Activated T-cell treated with anti-CD3 and anti-CD28 coated beads, Interleukin-2, amount 50 U/mL, for 72 hours (primary cell): ENCODE data around the gene IL31RA. TPM values are rescaled to one million over a fixed set of nuclear protein-coding genes. Genes with fewer than 3 reads are reported as not detected.

ENCODE experiments used
- ATAC-seq, 2 donors: fragments of 150-1000 bp; cut with Tn5 transposase; replicated peaks in 1 of 2; 2 replicates each; pipeline ENCODE4 v1.10.0; 2021; ENCODE audit warnings: moderate library complexity in 2 of 2, mild to moderate bottlenecking in 1 of 2
- DNase-seq, 2 donors: peaks; one replicate each; pipeline ENCODE4 v3.0.0; 2021 to 2022; ENCODE audit warnings: mixed read lengths in 1 of 2
- H3K27ac Mint-ChIP-seq: one replicate; pipeline ENCODE4 v1.8.0; 2022; ENCODE audit warnings: mild to moderate bottlenecking, moderate library complexity, mixed read lengths
- H3K27me3 Mint-ChIP-seq: one replicate; pipeline ENCODE4 v1.8.0; 2022; ENCODE audit warnings: low read depth, mixed read lengths
- H3K36me3 Mint-ChIP-seq, 2 donors: one replicate each; pipeline ENCODE4 v1.8.0; 2022; ENCODE audit warnings: mixed read lengths in 2 of 2, mild to moderate bottlenecking in 1 of 2; ENCODE audit not compliant: insufficient read depth in 2 of 2
- H3K4me1 Mint-ChIP-seq: one replicate; pipeline ENCODE4 v1.8.0; 2022; ENCODE audit warnings: low read depth, mixed read lengths
- H3K4me3 Mint-ChIP-seq, 2 donors: one replicate each; pipeline ENCODE4 v1.8.0; 2022; ENCODE audit warnings: mild to moderate bottlenecking in 2 of 2, mixed read lengths in 2 of 2, moderate library complexity in 2 of 2
- H3K9me3 Mint-ChIP-seq, 2 donors: one replicate each; pipeline ENCODE4 v1.8.0; 2022; ENCODE audit warnings: mixed read lengths in 2 of 2
- total RNA-seq, 2 donors: library from RNA; stranded (reverse); gene quantifications; one replicate each; pipeline ENCODE4 v1.2.3, GENCODE V29; 2022

IL31RA gene
- total RNA-seq, 2 donors from 2014 or later, result 0.99 to 3.6 TPM

DNA sequence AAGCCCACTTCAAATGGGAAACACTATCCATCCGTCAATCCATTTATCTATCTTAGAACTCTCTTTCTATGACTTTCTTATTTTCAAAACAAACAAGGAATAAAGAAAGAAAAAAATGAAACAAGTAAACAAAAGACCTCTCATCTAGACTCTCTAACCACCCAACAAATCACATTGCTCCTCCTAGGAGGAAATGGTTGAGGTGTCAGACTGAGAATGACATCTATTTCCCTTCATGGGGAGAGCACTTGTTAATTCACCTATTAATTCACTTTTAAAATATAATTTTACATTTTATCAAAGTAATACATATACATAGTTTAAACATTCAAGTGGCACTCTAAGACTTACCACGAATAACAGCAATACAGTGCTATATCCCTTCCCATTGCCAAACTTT lies 2.4 kb upstream of the IL31RA start:
- H3K27ac Mint-ChIP-seq, result no peak overlapping the region

DNA sequence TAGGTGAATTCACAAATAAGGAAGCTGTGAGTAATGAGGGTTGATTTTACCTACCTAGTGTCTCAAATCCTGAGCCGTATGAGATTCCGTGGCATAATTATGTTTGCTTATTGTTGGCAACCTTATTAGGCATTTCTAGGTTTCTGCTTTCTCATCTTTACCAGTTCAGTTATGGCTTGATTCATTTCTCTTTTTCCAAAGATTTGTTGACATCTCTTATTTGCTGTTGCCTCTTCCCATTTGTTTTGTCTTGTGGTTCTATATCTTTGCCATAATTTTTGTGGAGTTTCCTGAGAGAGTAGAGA lies 470 bp downstream of the IL31RA start:
- Mint-ChIP-seq H3K27me3 (peaks cover 7% of the 10 kb centered on the region), H3K4me1 (peaks cover 62% of the 10 kb centered on the region)
- DNase-seq, result no peak

More for the DNA sequence above, 2.4 kb upstream of the IL31RA start:
- DNase-seq (no peak), ATAC-seq (no peak)
- Mint-ChIP-seq H3K27me3 (peaks cover 7% of the 10 kb centered on the region), H3K36me3 (peaks cover 5 to 9% of the 10 kb centered on the region in 2 donors), H3K4me3 (no peak overlapping the region), H3K9me3 (peaks cover 2 to 8% of the 10 kb centered on the region in 2 donors), H3K4me1 (peaks cover 45% of the 10 kb centered on the region)

GRCh38 chr5:55852503-55852902 lies 1.3 kb downstream of the IL31RA start:
- Mint-ChIP-seq H3K36me3 (no peaks in the 10 kb centered on the region), H3K27ac (no peak overlapping the region), H3K27me3 (peaks cover 7% of the 10 kb centered on the region), H3K4me1 (peaks cover 71% of the 10 kb centered on the region), H3K4me3 (no peak overlapping the region), H3K9me3 (peaks cover 2% of the 10 kb centered on the region in 2 donors)
- DNase-seq, result no peak
- ATAC-seq, result no peak

More for the DNA sequence above, 470 bp downstream of the IL31RA start:
- Mint-ChIP-seq H3K36me3 (no peaks in the 10 kb centered on the region), H3K27ac (no peak overlapping the region), H3K9me3 (peaks cover 2% of the 10 kb centered on the region in 2 donors), H3K4me3 (peak overlapping the region; percentile 33 to 40)
- no peak for ATAC-seq

DNA sequence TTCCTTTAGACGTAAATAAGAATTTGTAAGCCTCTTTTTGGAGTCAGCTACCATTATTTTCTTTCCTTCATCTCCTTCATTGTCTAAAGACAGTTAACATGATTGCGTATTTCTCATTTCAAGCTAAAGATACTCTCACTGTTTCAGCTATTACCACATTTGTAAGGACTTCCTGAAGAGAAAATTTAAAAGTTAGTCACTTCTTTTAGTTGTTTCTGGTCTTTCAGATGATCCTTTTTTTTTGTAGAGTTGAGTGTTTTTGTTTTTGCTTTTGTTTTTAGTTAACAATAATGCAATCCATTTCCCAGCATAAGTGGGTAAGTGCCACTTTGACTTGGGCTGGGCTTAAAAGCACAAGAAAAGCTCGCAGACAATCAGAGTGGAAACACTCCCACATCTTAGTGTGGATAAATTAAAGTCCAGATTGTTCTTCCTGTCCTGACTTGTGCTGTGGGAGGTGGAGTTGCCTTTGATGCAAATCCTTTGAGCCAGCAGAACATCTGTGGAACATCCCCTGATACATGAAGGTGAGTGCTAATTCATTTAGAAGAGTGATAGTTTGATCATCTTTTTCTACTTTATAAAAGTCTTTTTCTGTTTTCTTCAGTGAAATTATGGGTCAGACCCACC lies 2.0 kb downstream of the IL31RA start:
- Mint-ChIP-seq H3K36me3 (no peaks in the 10 kb centered on the region), H3K4me1 (peaks cover 70% of the 10 kb centered on the region), H3K9me3 (peaks cover 0 to 2% of the 10 kb centered on the region in 2 donors), H3K4me3 (peak overlapping the region in 1 of 2 donors; percentile 68), H3K27me3 (peaks cover 7% of the 10 kb centered on the region), H3K27ac (no peak overlapping the region)
- no peak for ATAC-seq
- DNase-seq, result no peak

GRCh38 chr5:55853818-55854217 lies 2.7 kb downstream of the IL31RA start:
- DNase-seq (no peak), ATAC-seq (no peak)
- peaks cover 0 to 3% of the 10 kb centered on the region in 2 donors for H3K36me3 Mint-ChIP-seq
- H3K4me3 Mint-ChIP-seq, result peak overlapping the region in 1 of 2 donors; percentile 68
- peaks cover 7% of the 10 kb centered on the region for H3K27me3 Mint-ChIP-seq
- peaks cover 0 to 2% of the 10 kb centered on the region in 2 donors for H3K9me3 Mint-ChIP-seq
- peaks cover 63% of the 10 kb centered on the region for H3K4me1 Mint-ChIP-seq
- H3K27ac Mint-ChIP-seq, result no peak overlapping the region

GRCh38 chr5:55855509-55855908 lies 4.4 kb downstream of the IL31RA start:
- H3K4me3 Mint-ChIP-seq, result peak overlapping the region; percentile 44 to 67
- no peaks in the 10 kb centered on the region for H3K9me3 Mint-ChIP-seq
- H3K27ac Mint-ChIP-seq, result peak overlapping the region; percentile 93
- DNase-seq (peak; percentile 5 to 24), ATAC-seq (peak; percentile 24 to 46)
- H3K36me3 Mint-ChIP-seq, result peaks cover 1 to 3% of the 10 kb centered on the region in 2 donors
- H3K4me1 Mint-ChIP-seq, result peaks cover 59% of the 10 kb centered on the region
- no peaks in the 10 kb centered on the region for H3K27me3 Mint-ChIP-seq

- DNase-seq, result peak; percentile 26 to 36
- peak overlapping the region; percentile 93 for H3K27ac Mint-ChIP-seq
- peaks cover 48% of the 10 kb centered on the region for H3K4me1 Mint-ChIP-seq
- peak; percentile 81 to 84 for ATAC-seq
- H3K27me3 Mint-ChIP-seq, result no peaks in the 10 kb centered on the region
- H3K9me3 Mint-ChIP-seq, result no peaks in the 10 kb centered on the region
- H3K4me3 Mint-ChIP-seq, result peak overlapping the region; percentile 44 to 67
- peaks cover 2 to 6% of the 10 kb centered on the region in 2 donors for H3K36me3 Mint-ChIP-seq
Measured at GRCh38 chr5:55856516-55857246, 5.5 kb downstream of the IL31RA start.

- H3K4me3 Mint-ChIP-seq, result peak overlapping the region; percentile 44 to 67
- no peaks in the 10 kb centered on the region for H3K9me3 Mint-ChIP-seq
- ATAC-seq, result no peak
- H3K36me3 Mint-ChIP-seq, result peaks cover 2 to 6% of the 10 kb centered on the region in 2 donors
- H3K27ac Mint-ChIP-seq, result peak overlapping the region; percentile 93
- peaks cover 45% of the 10 kb centered on the region for H3K4me1 Mint-ChIP-seq
- DNase-seq, result no peak
- no peaks in the 10 kb centered on the region for H3K27me3 Mint-ChIP-seq
Measured at GRCh38 chr5:55857247-55857640, 6.1 kb downstream of the IL31RA start.

- H3K36me3 Mint-ChIP-seq, result peaks cover 2 to 6% of the 10 kb centered on the region in 2 donors
- no peaks in the 10 kb centered on the region for H3K9me3 Mint-ChIP-seq
- no peaks in the 10 kb centered on the region for H3K27me3 Mint-ChIP-seq
- DNase-seq, result no peak
- H3K27ac Mint-ChIP-seq, result no peak overlapping the region
- H3K4me3 Mint-ChIP-seq, result no peak overlapping the region
- no peak for ATAC-seq
- H3K4me1 Mint-ChIP-seq, result peaks cover 36% of the 10 kb centered on the region
Measured at GRCh38 chr5:55858104-55858503, 6.9 kb downstream of the IL31RA start.

DNA sequence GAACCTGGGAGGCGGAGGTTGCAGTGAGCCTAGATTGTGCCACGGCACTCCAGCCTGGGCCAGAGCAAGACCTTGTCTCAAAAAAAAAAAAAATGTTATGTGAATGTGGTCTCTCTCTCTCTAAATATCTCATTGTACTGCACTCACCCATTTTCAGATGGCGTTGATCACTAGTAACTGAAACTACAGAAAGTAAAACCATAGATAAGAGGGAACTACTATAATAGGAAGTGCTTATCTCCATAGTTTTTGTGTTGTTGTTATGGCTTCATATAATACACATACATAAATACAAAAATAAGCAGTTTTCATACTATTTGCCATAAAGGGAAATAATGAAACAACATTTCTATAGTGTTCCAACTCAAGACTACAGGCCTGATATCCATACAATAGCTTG lies 9.1 kb downstream of the IL31RA start:
- H3K36me3 Mint-ChIP-seq, result peaks cover 2 to 6% of the 10 kb centered on the region in 2 donors
- peaks cover 28% of the 10 kb centered on the region for H3K4me1 Mint-ChIP-seq
- H3K4me3 Mint-ChIP-seq, result no peak overlapping the region
- DNase-seq (no peak), ATAC-seq (no peak)
- no peaks in the 10 kb centered on the region for H3K27me3 Mint-ChIP-seq
- no peak overlapping the region for H3K27ac Mint-ChIP-seq
- no peaks in the 10 kb centered on the region for H3K9me3 Mint-ChIP-seq

DNA sequence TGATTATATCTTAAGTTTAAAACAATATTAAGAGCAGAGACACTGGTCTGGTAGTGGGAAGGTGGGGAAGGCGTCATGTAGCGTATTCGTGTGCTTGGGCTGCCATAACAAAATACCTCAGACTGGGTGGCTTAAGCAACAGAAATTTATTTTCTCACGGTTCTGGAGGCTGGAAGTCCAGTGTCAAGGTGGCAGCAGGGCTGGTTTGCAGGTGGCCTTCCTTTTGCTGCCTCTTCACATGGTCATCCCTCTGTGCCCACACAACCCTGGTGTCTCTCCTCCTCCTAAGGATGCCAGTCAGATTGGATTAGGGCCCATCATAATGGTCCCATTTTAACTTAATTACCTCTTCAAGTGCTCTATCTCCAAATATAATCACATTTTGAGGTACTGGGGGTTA lies 9.6 kb downstream of the IL31RA start:
- Mint-ChIP-seq H3K27me3 (no peaks in the 10 kb centered on the region), H3K4me1 (peaks cover 28% of the 10 kb centered on the region), H3K27ac (no peak overlapping the region), H3K9me3 (no peaks in the 10 kb centered on the region), H3K4me3 (no peak overlapping the region), H3K36me3 (peaks cover 2 to 6% of the 10 kb centered on the region in 2 donors)
- ATAC-seq (no peak), DNase-seq (no peak)

DNA sequence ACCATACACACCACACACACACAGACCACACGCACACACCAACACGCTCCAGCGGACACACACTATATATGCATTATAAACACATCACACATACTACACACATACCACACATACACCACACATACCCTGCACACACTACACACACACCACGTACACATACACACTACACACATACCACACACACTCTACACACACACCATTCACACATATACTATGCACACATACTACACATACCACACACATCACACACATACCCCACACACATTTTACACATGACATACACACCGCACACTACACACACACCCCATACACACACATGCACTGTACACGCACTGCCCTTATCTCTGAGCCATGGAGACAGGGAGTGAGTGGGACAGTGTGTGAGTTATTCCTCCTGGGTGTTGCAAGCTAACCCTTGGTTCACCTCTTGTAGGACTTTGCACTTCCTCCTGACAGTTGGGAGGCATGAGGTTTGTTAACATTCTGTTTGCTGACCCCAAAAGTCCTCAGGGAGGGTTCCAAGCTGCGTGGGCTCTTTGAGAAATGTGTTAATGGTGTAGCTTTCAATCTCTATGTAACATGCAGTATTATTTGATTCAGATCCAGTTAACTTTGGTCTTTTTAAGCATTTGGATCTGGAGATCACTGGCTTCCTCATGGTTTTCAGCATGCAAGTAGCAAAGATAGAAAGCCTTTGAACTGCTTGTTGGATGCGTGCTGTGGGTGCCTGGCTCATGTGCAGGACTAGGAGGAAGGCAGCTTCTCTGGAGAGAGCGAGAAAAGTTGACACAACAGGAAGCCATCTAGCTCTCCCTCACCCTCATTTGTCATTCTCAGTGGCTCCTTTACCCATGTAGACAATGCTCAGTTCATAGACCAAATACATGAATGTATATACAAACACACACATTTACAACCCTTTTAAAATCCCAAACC lies 13.7 kb downstream of the IL31RA start:
- ATAC-seq, result no peak

DNA sequence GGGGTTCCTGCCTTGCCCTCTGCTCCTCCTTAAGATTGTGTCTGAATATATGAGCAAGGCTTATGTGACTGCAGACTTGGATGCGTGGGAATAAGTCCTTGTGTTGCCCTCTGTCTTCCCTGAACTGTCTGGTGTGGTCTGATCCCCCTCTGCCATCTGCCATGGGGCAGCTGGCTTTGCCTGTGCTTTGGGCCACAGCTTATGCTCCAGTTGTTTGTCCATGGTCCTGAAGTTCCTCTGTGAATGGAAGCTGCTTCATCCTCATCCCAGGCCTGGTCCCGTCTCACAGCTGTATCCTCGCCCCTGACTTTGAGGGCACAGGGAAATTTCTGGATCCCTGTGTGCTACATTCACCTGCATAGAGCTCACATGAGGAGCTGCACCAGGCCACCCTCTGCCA lies 14.7 kb downstream of the IL31RA start:
- ATAC-seq (no peak), DNase-seq (no peak)
- no peaks in the 10 kb centered on the region for H3K27me3 Mint-ChIP-seq
- peaks cover 22% of the 10 kb centered on the region for H3K4me1 Mint-ChIP-seq
- H3K4me3 Mint-ChIP-seq, result peak overlapping the region in 1 of 2 donors; percentile 31
- H3K27ac Mint-ChIP-seq, result no peak overlapping the region
- peaks cover 0 to 2% of the 10 kb centered on the region in 2 donors for H3K9me3 Mint-ChIP-seq
- H3K36me3 Mint-ChIP-seq, result peaks cover 0 to 5% of the 10 kb centered on the region in 2 donors

More for the DNA sequence above, 13.7 kb downstream of the IL31RA start:
- no peaks in the 10 kb centered on the region for H3K27me3 Mint-ChIP-seq
- H3K27ac Mint-ChIP-seq, result no peak overlapping the region
- no peak for DNase-seq
- H3K4me3 Mint-ChIP-seq, result no peak overlapping the region
- H3K9me3 Mint-ChIP-seq, result peaks cover 0 to 2% of the 10 kb centered on the region in 2 donors
- H3K36me3 Mint-ChIP-seq, result peaks cover 2 to 5% of the 10 kb centered on the region in 2 donors
- peaks cover 22% of the 10 kb centered on the region for H3K4me1 Mint-ChIP-seq
